DOHH2 (cell line): ENCODE measurements around the gene CCDC63.

Experiments used
- H3F3A ChIP-seq: fragments of 200-600 bp; sonication (generic), shearing (Covaris generic); 2 replicates; pipeline ENCODE4 v1.6.0; 2016; ENCODE audit warnings: antibody characterized with exemption, mild to moderate bottlenecking; ENCODE audit not compliant: control insufficient read depth, insufficient read depth
- H3K27ac ChIP-seq: fragments of 200-600 bp; sonication (generic); 2 replicates; pipeline ENCODE4 v1.5.1; 2014; ENCODE audit warnings: low read depth, mild to moderate bottlenecking, low read length, moderate library complexity
- H3K27me3 ChIP-seq: fragments of 200-600 bp; sonication (generic); 2 replicates; pipeline ENCODE4 v1.6.1; 2014; ENCODE audit warnings: mild to moderate bottlenecking, low read length, mixed read lengths; ENCODE audit not compliant: control insufficient read depth
- H3K36me3 ChIP-seq: fragments of 200-600 bp; sonication (generic); 2 replicates; pipeline ENCODE4 v1.6.1; 2014; ENCODE audit warnings: mild to moderate bottlenecking, low read length, moderate library complexity, mixed read lengths; ENCODE audit not compliant: control insufficient read depth
- H3K4me1 ChIP-seq: fragments of 200-600 bp; sonication (generic); 2 replicates; pipeline ENCODE4 v1.6.1; 2014; ENCODE audit warnings: mild to moderate bottlenecking, low read length, mixed read lengths; ENCODE audit not compliant: control insufficient read depth
- H3K4me2 ChIP-seq: fragments of 200-600 bp; sonication (generic); 2 replicates; pipeline ENCODE4 v1.6.0; 2014; ENCODE audit warnings: mild to moderate bottlenecking, low read length, moderate library complexity
- H3K4me3 ChIP-seq: fragments of 200-600 bp; sonication (generic); 2 replicates; pipeline ENCODE4 v1.5.1; 2014; ENCODE audit warnings: mild to moderate bottlenecking, low read length, mixed read lengths
- H3K79me2 ChIP-seq: fragments of 200-600 bp; sonication (generic); 2 replicates; pipeline ENCODE4 v1.6.1; 2014; ENCODE audit warnings: mild to moderate bottlenecking, low read length, mixed read lengths; ENCODE audit not compliant: control insufficient read depth
- H3K9me2 ChIP-seq: fragments of 200-600 bp; sonication (generic); replicated peaks from 2 replicates; pipeline ENCODE4 v1.6.1; 2014; ENCODE audit warnings: mild to moderate bottlenecking, low read length, mixed read lengths; ENCODE audit not compliant: control insufficient read depth
- H3K9me3 ChIP-seq: fragments of 200-600 bp; sonication (generic); 2 replicates; pipeline ENCODE4 v1.6.1; 2014; ENCODE audit warnings: antibody characterized with exemption, low read length, mixed read lengths; ENCODE audit not compliant: control insufficient read depth, insufficient read depth
- H4K20me1 ChIP-seq: fragments of 200-600 bp; sonication (generic); 2 replicates; pipeline ENCODE4 v1.6.0; 2014; ENCODE audit warnings: low read depth, mild to moderate bottlenecking, antibody characterized with exemption, low read length, moderate library complexity; ENCODE audit not compliant: control insufficient read depth, insufficient read depth
- EZH2phosphoT487 ChIP-seq: fragments of 200-600 bp; sonication (generic); IDR thresholded peaks from 2 replicates; pipeline ENCODE4 v1.6.1; 2017; ENCODE audit warnings: borderline replicate concordance, mild to moderate bottlenecking, antibody characterized with exemption, low read length, moderate library complexity, mixed read lengths
- TF ChIP-seq, protein P1 (sequence below): fragments of 200-600 bp; sonication (generic); IDR thresholded peaks from one replicate; pipeline ENCODE4 v1.5.1; 2014; ENCODE audit warnings: antibody characterized with exemption, mild to moderate bottlenecking, low read depth, low read length; ENCODE audit not compliant: poor library complexity, severe bottlenecking

CCDC63 gene

DNA sequence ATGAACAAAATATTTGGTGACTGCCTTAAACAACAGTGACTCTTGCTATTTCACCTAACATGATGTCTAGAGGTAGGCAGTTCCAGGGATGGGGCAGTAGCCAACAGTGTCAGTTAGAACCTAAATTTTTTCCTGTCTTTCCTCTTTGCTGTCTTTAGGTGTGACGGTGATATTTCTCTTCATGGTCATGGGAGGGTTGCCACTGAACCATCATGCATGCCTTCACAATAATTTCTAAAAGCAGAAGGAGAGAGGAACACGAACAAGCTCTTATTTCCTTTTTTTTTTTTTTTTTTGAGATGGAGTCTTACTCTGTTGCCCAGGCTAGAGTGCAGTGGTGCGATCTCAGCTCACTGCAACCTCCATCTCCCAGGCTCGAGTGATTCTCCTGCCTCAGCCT, 2.4 kb downstream of the CCDC63 start:
- TF ChIP-seq EZH2phosphoT487: no peak
- TF ChIP-seq, protein P1, sequence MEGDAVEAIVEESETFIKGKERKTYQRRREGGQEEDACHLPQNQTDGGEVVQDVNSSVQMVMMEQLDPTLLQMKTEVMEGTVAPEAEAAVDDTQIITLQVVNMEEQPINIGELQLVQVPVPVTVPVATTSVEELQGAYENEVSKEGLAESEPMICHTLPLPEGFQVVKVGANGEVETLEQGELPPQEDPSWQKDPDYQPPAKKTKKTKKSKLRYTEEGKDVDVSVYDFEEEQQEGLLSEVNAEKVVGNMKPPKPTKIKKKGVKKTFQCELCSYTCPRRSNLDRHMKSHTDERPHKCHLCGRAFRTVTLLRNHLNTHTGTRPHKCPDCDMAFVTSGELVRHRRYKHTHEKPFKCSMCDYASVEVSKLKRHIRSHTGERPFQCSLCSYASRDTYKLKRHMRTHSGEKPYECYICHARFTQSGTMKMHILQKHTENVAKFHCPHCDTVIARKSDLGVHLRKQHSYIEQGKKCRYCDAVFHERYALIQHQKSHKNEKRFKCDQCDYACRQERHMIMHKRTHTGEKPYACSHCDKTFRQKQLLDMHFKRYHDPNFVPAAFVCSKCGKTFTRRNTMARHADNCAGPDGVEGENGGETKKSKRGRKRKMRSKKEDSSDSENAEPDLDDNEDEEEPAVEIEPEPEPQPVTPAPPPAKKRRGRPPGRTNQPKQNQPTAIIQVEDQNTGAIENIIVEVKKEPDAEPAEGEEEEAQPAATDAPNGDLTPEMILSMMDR: no peak
- H3K27me3 ChIP-seq: peaks cover 65% of the 10 kb centered on the region

DNA sequence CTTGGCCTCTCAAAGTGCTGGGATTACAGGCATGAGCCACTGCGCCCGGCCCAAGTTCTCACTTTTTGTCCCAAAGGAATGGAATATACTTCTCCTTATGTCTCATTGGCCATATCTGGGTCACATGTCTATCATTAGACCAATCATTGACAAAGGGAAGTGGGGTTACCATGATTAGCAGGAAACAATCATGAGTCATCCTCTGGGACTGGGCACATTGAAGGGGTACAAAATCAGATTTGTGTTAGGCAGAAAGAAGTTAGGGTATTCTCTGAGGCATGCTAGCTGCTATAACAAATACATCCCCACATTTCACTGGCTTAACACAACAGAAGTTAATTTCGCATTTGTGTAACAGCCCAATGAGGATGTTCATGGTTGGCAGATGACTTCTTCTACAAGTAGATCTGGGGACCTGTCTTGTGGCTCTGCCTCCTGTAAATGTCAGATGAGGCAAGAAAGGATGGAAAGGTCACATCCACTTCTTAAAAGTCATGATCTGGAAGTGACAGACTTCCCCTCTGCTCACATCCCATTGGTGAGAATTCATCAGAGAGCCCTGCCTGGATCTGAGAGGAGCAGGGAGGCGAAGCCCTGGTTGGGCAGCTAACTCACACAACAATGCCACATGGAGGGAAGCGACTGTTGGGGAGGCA, 3.1 kb downstream of the CCDC63 start:
- Histone ChIP-seq H3K79me2 (no peaks in the 10 kb centered on the region), H3F3A (no peaks in the 10 kb centered on the region), H3K9me3 (no peaks in the 10 kb centered on the region; the same call in 1 of the 2 replicates), H3K36me3 (no peaks in the 10 kb centered on the region), H3K4me1 (peaks cover 9% of the 10 kb centered on the region), H3K27ac (no peak overlapping the region), H3K27me3 (peaks cover 58% of the 10 kb centered on the region), H4K20me1 (no peaks in the 10 kb centered on the region), H3K4me2 (no peak overlapping the region), H3K9me2 (no peaks in the 10 kb centered on the region), H3K4me3 (no peak overlapping the region)
- TF ChIP-seq, protein P1: no peak
- TF ChIP-seq EZH2phosphoT487: no peak

More for the DNA sequence above, 2.4 kb downstream of the CCDC63 start:
- Histone ChIP-seq H3F3A (no peaks in the 10 kb centered on the region), H3K4me2 (no peak overlapping the region), H3K27ac (no peak overlapping the region), H3K9me3 (no peaks in the 10 kb centered on the region; the same call in 1 of the 2 replicates), H3K36me3 (no peaks in the 10 kb centered on the region), H4K20me1 (no peaks in the 10 kb centered on the region), H3K4me3 (no peak overlapping the region), H3K9me2 (no peaks in the 10 kb centered on the region), H3K79me2 (no peaks in the 10 kb centered on the region), H3K4me1 (peaks cover 9% of the 10 kb centered on the region)

- no peaks in the 10 kb centered on the region for H3K36me3 ChIP-seq
- TF ChIP-seq, protein P1: no peak
- no peak for TF ChIP-seq EZH2phosphoT487
- no peak overlapping the region for H3K4me3 ChIP-seq
- H3K4me2 ChIP-seq: no peak overlapping the region
- no peak overlapping the region for H3K27ac ChIP-seq
- H3K79me2 ChIP-seq: no peaks in the 10 kb centered on the region
- H3F3A ChIP-seq: no peaks in the 10 kb centered on the region
- H4K20me1 ChIP-seq: no peaks in the 10 kb centered on the region
- no peaks in the 10 kb centered on the region; the same call in 1 of the 2 replicates for H3K9me3 ChIP-seq
- H3K9me2 ChIP-seq: no peaks in the 10 kb centered on the region
- peaks cover 51% of the 10 kb centered on the region for H3K27me3 ChIP-seq
- H3K4me1 ChIP-seq: peaks cover 9% of the 10 kb centered on the region
Observed at GRCh38 chr12:110850762-110851161, 4.0 kb downstream of the CCDC63 start.
